DOHH2 (cell line): ENCODE measurements around the gene CNDP1.

Source experiments
- H3F3A ChIP-seq: fragments of 200-600 bp; sonication (generic), shearing (Covaris generic); 2 replicates; pipeline ENCODE4 v1.6.0; 2016; ENCODE audit warnings: antibody characterized with exemption, mild to moderate bottlenecking; ENCODE audit not compliant: control insufficient read depth, insufficient read depth
- H3K27ac ChIP-seq: fragments of 200-600 bp; sonication (generic); 2 replicates; pipeline ENCODE4 v1.5.1; 2014; ENCODE audit warnings: low read depth, mild to moderate bottlenecking, low read length, moderate library complexity
- H3K27me3 ChIP-seq: fragments of 200-600 bp; sonication (generic); 2 replicates; pipeline ENCODE4 v1.6.1; 2014; ENCODE audit warnings: mild to moderate bottlenecking, low read length, mixed read lengths; ENCODE audit not compliant: control insufficient read depth
- H3K36me3 ChIP-seq: fragments of 200-600 bp; sonication (generic); 2 replicates; pipeline ENCODE4 v1.6.1; 2014; ENCODE audit warnings: mild to moderate bottlenecking, low read length, moderate library complexity, mixed read lengths; ENCODE audit not compliant: control insufficient read depth
- H3K4me1 ChIP-seq: fragments of 200-600 bp; sonication (generic); 2 replicates; pipeline ENCODE4 v1.6.1; 2014; ENCODE audit warnings: mild to moderate bottlenecking, low read length, mixed read lengths; ENCODE audit not compliant: control insufficient read depth
- H3K4me2 ChIP-seq: fragments of 200-600 bp; sonication (generic); 2 replicates; pipeline ENCODE4 v1.6.0; 2014; ENCODE audit warnings: mild to moderate bottlenecking, low read length, moderate library complexity
- H3K4me3 ChIP-seq: fragments of 200-600 bp; sonication (generic); 2 replicates; pipeline ENCODE4 v1.5.1; 2014; ENCODE audit warnings: mild to moderate bottlenecking, low read length, mixed read lengths
- H3K79me2 ChIP-seq: fragments of 200-600 bp; sonication (generic); 2 replicates; pipeline ENCODE4 v1.6.1; 2014; ENCODE audit warnings: mild to moderate bottlenecking, low read length, mixed read lengths; ENCODE audit not compliant: control insufficient read depth
- H3K9me2 ChIP-seq: fragments of 200-600 bp; sonication (generic); replicated peaks from 2 replicates; pipeline ENCODE4 v1.6.1; 2014; ENCODE audit warnings: mild to moderate bottlenecking, low read length, mixed read lengths; ENCODE audit not compliant: control insufficient read depth
- H3K9me3 ChIP-seq: fragments of 200-600 bp; sonication (generic); 2 replicates; pipeline ENCODE4 v1.6.1; 2014; ENCODE audit warnings: antibody characterized with exemption, low read length, mixed read lengths; ENCODE audit not compliant: control insufficient read depth, insufficient read depth
- H4K20me1 ChIP-seq: fragments of 200-600 bp; sonication (generic); 2 replicates; pipeline ENCODE4 v1.6.0; 2014; ENCODE audit warnings: low read depth, mild to moderate bottlenecking, antibody characterized with exemption, low read length, moderate library complexity; ENCODE audit not compliant: control insufficient read depth, insufficient read depth
- EZH2phosphoT487 ChIP-seq: fragments of 200-600 bp; sonication (generic); IDR thresholded peaks from 2 replicates; pipeline ENCODE4 v1.6.1; 2017; ENCODE audit warnings: borderline replicate concordance, mild to moderate bottlenecking, antibody characterized with exemption, low read length, moderate library complexity, mixed read lengths
- TF ChIP-seq, protein P1 (sequence below): fragments of 200-600 bp; sonication (generic); IDR thresholded peaks from one replicate; pipeline ENCODE4 v1.5.1; 2014; ENCODE audit warnings: antibody characterized with exemption, mild to moderate bottlenecking, low read depth, low read length; ENCODE audit not compliant: poor library complexity, severe bottlenecking

The CNDP1 gene

DNA sequence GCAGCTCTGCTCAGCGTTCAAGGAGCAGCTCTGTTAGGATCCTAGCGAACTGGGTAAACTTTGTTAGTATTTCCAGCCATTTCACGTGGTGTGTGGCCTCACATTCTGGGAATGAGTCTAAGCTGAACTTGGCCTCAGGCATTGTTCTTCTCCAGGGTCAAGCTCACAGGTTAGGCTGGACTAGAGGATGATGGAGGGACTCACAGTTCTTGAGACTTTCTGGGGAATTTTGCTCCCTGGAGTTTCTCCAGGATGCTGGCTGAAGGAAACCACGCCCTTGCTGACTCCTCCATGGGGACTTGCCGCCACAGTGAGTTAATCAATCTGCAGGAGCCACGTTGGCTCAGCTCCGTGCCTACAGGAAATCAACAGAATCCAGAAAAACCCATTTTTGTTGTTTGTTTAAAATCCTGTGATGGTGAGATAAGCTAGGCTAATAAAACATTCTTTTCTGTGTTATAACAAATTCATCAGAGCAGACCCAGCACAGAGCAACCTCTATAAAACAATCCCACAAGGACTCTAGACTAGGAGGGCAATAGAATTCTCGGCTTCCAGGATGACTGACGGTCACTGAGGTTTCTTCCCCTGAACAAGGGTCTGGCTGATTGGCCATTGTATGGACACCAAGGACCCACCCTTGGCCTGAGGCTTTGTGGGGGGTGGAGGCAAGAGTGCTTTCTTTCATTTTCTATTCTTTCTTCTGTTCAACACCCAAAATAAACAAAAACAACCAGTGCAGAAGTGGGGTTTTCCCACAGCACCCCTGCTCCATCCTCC lies 12.6 kb downstream of the CNDP1 start:
- Histone ChIP-seq H3K4me2 (no peak overlapping the region), H3K9me3 (peaks cover 8% of the 10 kb centered on the region), H3K9me2 (no peaks in the 10 kb centered on the region), H3K27me3 (no peaks in the 10 kb centered on the region), H4K20me1 (no peaks in the 10 kb centered on the region), H3K27ac (no peak overlapping the region), H3F3A (no peaks in the 10 kb centered on the region), H3K4me1 (no peaks in the 10 kb centered on the region), H3K36me3 (no peaks in the 10 kb centered on the region), H3K79me2 (no peaks in the 10 kb centered on the region), H3K4me3 (no peak overlapping the region)
- no peak for TF ChIP-seq EZH2phosphoT487
- TF ChIP-seq, protein P1, sequence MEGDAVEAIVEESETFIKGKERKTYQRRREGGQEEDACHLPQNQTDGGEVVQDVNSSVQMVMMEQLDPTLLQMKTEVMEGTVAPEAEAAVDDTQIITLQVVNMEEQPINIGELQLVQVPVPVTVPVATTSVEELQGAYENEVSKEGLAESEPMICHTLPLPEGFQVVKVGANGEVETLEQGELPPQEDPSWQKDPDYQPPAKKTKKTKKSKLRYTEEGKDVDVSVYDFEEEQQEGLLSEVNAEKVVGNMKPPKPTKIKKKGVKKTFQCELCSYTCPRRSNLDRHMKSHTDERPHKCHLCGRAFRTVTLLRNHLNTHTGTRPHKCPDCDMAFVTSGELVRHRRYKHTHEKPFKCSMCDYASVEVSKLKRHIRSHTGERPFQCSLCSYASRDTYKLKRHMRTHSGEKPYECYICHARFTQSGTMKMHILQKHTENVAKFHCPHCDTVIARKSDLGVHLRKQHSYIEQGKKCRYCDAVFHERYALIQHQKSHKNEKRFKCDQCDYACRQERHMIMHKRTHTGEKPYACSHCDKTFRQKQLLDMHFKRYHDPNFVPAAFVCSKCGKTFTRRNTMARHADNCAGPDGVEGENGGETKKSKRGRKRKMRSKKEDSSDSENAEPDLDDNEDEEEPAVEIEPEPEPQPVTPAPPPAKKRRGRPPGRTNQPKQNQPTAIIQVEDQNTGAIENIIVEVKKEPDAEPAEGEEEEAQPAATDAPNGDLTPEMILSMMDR, result no peak

DNA sequence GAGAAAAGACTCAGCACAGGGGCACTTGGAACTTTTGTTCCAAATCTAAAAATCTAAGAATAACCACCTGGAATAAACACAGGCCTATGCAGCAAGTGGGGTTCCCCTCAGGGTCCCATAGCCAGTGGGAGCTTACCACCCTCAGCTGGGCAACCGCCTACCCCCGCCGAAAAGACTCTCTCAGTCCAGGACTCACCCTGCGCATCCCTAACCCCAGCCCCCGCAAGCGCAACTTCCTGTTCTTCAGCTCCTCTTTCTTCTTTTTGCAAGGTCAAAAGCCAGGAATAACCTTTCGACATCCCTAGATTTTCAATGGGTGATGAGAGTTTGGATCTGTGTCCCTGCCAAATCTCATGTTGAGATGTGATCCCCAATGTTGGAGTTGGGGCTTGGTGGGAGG lies 13.6 kb downstream of the CNDP1 start:
- Histone ChIP-seq H3K36me3 (no peaks in the 10 kb centered on the region), H3K4me3 (no peak overlapping the region), H3K4me2 (no peak overlapping the region), H3K27me3 (no peaks in the 10 kb centered on the region), H4K20me1 (no peaks in the 10 kb centered on the region), H3K9me2 (no peaks in the 10 kb centered on the region), H3K4me1 (no peaks in the 10 kb centered on the region), H3F3A (no peaks in the 10 kb centered on the region), H3K9me3 (peaks cover 8% of the 10 kb centered on the region), H3K27ac (no peak overlapping the region), H3K79me2 (no peaks in the 10 kb centered on the region)
- TF ChIP-seq, protein P1, result no peak
- no peak for TF ChIP-seq EZH2phosphoT487

DNA sequence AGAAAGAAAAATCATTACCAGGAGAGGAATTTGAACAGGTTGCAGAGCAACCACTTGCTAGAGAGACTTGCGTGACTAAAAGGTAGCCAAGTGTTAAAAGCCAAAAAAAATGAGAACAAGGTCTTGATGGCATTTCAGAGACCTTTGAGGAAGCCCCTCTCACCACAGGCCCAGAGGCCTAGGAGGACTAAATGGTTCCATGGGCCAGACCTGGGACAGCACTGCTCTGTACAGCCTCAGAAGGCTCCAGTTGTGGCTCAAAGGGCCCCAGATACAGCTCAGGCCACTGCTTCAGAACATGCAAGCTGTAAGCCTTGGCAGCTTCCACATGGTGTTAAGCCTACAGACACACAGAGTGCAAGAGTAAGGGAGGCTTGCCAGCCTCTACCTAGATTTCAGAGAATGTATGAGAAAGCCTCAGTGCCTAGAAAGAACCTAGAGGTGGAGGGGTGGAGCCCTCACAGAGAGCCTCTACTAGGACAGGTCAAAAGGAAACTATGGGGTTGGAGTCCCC lies 15.3 kb downstream of the CNDP1 start:
- Histone ChIP-seq H3K27me3 (no peaks in the 10 kb centered on the region), H3K4me1 (no peaks in the 10 kb centered on the region), H3K27ac (no peak overlapping the region), H3K4me3 (no peak overlapping the region), H3K4me2 (no peak overlapping the region), H3K9me2 (no peaks in the 10 kb centered on the region), H3K36me3 (no peaks in the 10 kb centered on the region), H3K79me2 (no peaks in the 10 kb centered on the region), H3F3A (no peaks in the 10 kb centered on the region), H4K20me1 (no peaks in the 10 kb centered on the region), H3K9me3 (peaks cover 8% of the 10 kb centered on the region)
- TF ChIP-seq EZH2phosphoT487, result no peak

DNA sequence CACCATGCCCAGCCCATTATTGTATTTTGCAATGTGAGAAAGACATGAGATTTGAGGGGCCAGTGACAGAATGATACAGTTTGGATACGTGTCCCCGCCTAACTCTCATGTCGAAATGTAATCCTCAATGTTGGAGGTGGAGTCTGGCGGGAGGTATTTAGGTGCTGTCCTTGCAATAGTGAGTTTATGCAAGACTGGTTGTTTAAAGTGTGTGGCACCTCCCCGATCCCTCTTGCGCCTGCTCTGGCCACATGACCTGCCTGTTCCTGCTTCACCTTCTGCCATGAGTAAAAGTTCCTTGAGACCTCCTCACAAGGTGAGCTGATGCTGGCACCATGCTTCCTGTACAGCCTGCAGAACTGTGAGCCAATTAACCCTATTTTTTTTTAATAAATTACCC lies 16.6 kb downstream of the CNDP1 start:
- Histone ChIP-seq H3K4me3 (no peak overlapping the region), H4K20me1 (no peaks in the 10 kb centered on the region), H3K4me2 (no peak overlapping the region), H3K4me1 (no peaks in the 10 kb centered on the region), H3K9me2 (no peaks in the 10 kb centered on the region), H3K27ac (no peak overlapping the region), H3F3A (no peaks in the 10 kb centered on the region), H3K79me2 (no peaks in the 10 kb centered on the region), H3K27me3 (no peaks in the 10 kb centered on the region), H3K36me3 (no peaks in the 10 kb centered on the region), H3K9me3 (peaks cover 8% of the 10 kb centered on the region)
- TF ChIP-seq, protein P1, result no peak
- no peak for TF ChIP-seq EZH2phosphoT487
